HepG2 (cell line): Measurements from ENCODE around the gene LSM2. TPM values are rescaled to one million over a fixed set of nuclear protein-coding genes. Genes with fewer than 3 reads are reported as not detected.

ENCODE experiments used
- CHD4 ChIP-seq: fragments of 200-600 bp; sonication (generic); IDR thresholded peaks from 2 replicates; pipeline ENCODE4 v1.7.0; 2017; ENCODE audit warnings: mild to moderate bottlenecking, low read length, borderline replicate concordance
- DMTF1 ChIP-seq: sonication (generic); formaldehyde crosslinking; IDR thresholded peaks from 2 replicates; pipeline ENCODE4 v1.4.0; 2020; ENCODE audit warnings: mild to moderate bottlenecking, missing genetic modification reagents
- ERF ChIP-seq: IDR thresholded peaks from 2 replicates; pipeline ENCODE4 v1.6.1; 2018; ENCODE audit warnings: missing biosample characterization, missing genetic modification reagents
- HDAC1 ChIP-seq: sonication (generic); formaldehyde crosslinking; IDR thresholded peaks from 2 replicates; pipeline ENCODE4 v1.5.1; 2020; ENCODE audit warnings: mild to moderate bottlenecking, missing genetic modification reagents
- HMG20A ChIP-seq: IDR thresholded peaks from 2 replicates; pipeline ENCODE4 v1.6.1; 2016; ENCODE audit warnings: borderline replicate concordance
- HNF1B ChIP-seq: sonication (generic); formaldehyde crosslinking; IDR thresholded peaks from 2 replicates; pipeline ENCODE4 v1.5.1; 2020; ENCODE audit warnings: mild to moderate bottlenecking, moderate library complexity, missing genetic modification reagents
- HOXA7 ChIP-seq: sonication (generic); formaldehyde crosslinking; IDR thresholded peaks from 2 replicates; pipeline ENCODE4 v1.8.1; 2022; ENCODE audit warnings: mild to moderate bottlenecking, missing genetic modification reagents, moderate library complexity
- KDM3A ChIP-seq: IDR thresholded peaks from 2 replicates; pipeline ENCODE4 v1.6.1; 2018; ENCODE audit warnings: low read depth, missing compliant biosample characterization
- NFYC ChIP-seq: IDR thresholded peaks from 2 replicates; pipeline ENCODE4 v1.6.1; 2016; ENCODE audit warnings: missing genetic modification reagents, missing compliant biosample characterization
- XBP1 ChIP-seq: sonication (generic); formaldehyde crosslinking; IDR thresholded peaks from 2 replicates; pipeline ENCODE4 v1.5.0; 2020; ENCODE audit warnings: missing genetic modification reagents
- ZBTB14 ChIP-seq: sonication (generic); formaldehyde crosslinking; IDR thresholded peaks from 2 replicates; pipeline ENCODE4 v1.4.0; 2020; ENCODE audit warnings: missing genetic modification reagents
- ZBTB42 ChIP-seq: sonication (generic); formaldehyde crosslinking; IDR thresholded peaks from 2 replicates; pipeline ENCODE4 v1.5.0; 2020; ENCODE audit warnings: mild to moderate bottlenecking, missing genetic modification reagents
- ZBTB43 ChIP-seq: sonication (generic); formaldehyde crosslinking; conservative IDR thresholded peaks from 2 replicates; pipeline ENCODE4 v1.4.0; 2020; ENCODE audit warnings: missing genetic modification reagents
- ZNF235 ChIP-seq: sonication (generic); formaldehyde crosslinking; IDR thresholded peaks from 2 replicates; pipeline ENCODE4 v1.8.1; 2023; ENCODE audit warnings: mild to moderate bottlenecking, missing genetic modification reagents, borderline replicate concordance
- ZNF446 ChIP-seq: sonication (generic); formaldehyde crosslinking; IDR thresholded peaks from 2 replicates; pipeline ENCODE4 v1.5.0; 2020; ENCODE audit warnings: mild to moderate bottlenecking, missing genetic modification reagents
- ZNF510 ChIP-seq: sonication (generic); formaldehyde crosslinking; IDR thresholded peaks from 2 replicates; pipeline ENCODE4 v1.4.0; 2020; ENCODE audit warnings: low read depth, mild to moderate bottlenecking, missing genetic modification reagents
- polyA plus RNA-seq, 8 experiments: library from polyadenylated mRNA; depleted of rRNA in 3 of 8; stranded (reverse) in 7 of 8; unstranded in 1 of 8; fragments of >200 nt; fragmentation: Illumina TruSeq in 4 of 8; extraction: Trizol in 4 of 8; gene quantifications; 2 replicates each; pipeline versions ENCODE4 v1.2.1 to v1.2.3, GENCODE V29; 2011 to 2016; ENCODE audit warnings: low read depth in 4 of 8, missing spikeins in 1 of 8, mixed read lengths in 1 of 8; ENCODE audit not compliant: insufficient read depth in 1 of 8
- total RNA-seq, 5 experiments: library from RNA; depleted of rRNA; stranded (reverse); fragments of >200 nt; fragmentation: Illumina TruSeq; extraction: Trizol; gene quantifications; 2 replicates each; pipeline ENCODE4 v1.2.3, GENCODE V29; 2016; ENCODE audit warnings: low read depth in 1 of 5
- TF ChIP-seq, protein P1 (sequence below): sonication (generic); formaldehyde crosslinking; IDR thresholded peaks from 2 replicates; pipeline ENCODE4 v1.5.0; 2020; ENCODE audit warnings: missing genetic modification reagents
- TF ChIP-seq, protein P2 (sequence below): sonication (generic); formaldehyde crosslinking; IDR thresholded peaks from 2 replicates; pipeline ENCODE4 v1.5.0; 2020; ENCODE audit warnings: mild to moderate bottlenecking, missing genetic modification reagents

LSM2 gene
- total and polyA plus RNA-seq, 2 of the 13 experiments (the other 11 are each of a cell fraction or from before 2014, with no cell fraction given), result 69.4 to 90.5 TPM

DNA sequence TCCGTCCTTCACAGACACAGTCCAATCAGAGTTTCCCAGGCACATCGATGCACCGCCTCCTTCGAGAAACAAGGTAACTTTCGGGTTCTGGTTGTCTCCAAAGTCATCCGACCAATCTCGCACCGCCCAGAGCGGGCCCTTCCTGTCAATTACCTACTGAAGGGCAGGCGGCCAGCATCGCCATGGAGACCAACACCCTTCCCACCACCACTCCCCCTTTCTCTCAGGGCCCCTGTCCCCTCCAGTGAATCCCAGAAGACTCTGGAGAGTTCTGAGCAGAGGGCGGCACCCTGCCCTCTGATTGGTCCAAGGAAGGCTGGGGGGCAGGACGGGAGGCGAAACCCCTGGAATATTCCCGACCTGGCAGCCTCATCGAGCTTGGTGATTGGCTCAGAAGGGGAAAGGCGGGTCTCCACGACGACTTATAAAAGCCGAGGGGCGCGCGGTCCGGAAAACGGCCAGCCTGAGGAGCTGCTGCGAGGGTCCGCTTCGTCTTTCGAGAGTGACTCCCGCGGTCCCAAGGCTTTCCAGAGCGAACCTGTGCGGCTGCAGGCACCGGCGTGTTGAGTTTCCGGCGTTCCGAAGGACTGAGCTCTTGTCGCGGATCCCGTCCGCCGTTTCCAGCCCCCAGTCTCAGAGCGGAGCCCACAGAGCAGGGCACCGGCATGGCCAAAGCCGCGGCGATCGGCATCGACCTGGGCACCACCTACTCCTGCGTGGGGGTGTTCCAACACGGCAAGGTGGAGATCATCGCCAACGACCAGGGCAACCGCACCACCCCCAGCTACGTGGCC lies 20.7 kb upstream of the LSM2 start, which contains the start of gene HSPA1B (continued):
- 0 out of 2 replicates have a peak, but pooled peaks have one; percentile 38 for TF ChIP-seq ZBTB43
- no peak for TF ChIP-seq ZBTB14
- TF ChIP-seq NFYC (CRISPR knock-in tag), result peak; percentile 89
- peak; percentile 76 for TF ChIP-seq ERF
- peak; percentile 48; the same call in 1 of the 2 replicates for TF ChIP-seq KDM3A (CRISPR knock-in tag)
- TF ChIP-seq, protein P1, sequence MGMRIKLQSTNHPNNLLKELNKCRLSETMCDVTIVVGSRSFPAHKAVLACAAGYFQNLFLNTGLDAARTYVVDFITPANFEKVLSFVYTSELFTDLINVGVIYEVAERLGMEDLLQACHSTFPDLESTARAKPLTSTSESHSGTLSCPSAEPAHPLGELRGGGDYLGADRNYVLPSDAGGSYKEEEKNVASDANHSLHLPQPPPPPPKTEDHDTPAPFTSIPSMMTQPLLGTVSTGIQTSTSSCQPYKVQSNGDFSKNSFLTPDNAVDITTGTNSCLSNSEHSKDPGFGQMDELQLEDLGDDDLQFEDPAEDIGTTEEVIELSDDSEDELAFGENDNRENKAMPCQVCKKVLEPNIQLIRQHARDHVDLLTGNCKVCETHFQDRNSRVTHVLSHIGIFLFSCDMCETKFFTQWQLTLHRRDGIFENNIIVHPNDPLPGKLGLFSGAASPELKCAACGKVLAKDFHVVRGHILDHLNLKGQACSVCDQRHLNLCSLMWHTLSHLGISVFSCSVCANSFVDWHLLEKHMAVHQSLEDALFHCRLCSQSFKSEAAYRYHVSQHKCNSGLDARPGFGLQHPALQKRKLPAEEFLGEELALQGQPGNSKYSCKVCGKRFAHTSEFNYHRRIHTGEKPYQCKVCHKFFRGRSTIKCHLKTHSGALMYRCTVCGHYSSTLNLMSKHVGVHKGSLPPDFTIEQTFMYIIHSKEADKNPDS (CRISPR knock-in tag), result no peak
- TF ChIP-seq HDAC1, result peak; percentile 75
- peak; percentile 77 for TF ChIP-seq HNF1B (CRISPR knock-in tag)
- peak; percentile 74; the same call in 1 of the 2 replicates for TF ChIP-seq XBP1 (CRISPR knock-in tag)
- TF ChIP-seq HOXA7 (CRISPR knock-in tag), result no peak
- no peak for TF ChIP-seq DMTF1 (CRISPR knock-in tag)
- peak; percentile 89; the same call in 1 of the 2 replicates for TF ChIP-seq ZBTB42
- TF ChIP-seq, protein P2, sequence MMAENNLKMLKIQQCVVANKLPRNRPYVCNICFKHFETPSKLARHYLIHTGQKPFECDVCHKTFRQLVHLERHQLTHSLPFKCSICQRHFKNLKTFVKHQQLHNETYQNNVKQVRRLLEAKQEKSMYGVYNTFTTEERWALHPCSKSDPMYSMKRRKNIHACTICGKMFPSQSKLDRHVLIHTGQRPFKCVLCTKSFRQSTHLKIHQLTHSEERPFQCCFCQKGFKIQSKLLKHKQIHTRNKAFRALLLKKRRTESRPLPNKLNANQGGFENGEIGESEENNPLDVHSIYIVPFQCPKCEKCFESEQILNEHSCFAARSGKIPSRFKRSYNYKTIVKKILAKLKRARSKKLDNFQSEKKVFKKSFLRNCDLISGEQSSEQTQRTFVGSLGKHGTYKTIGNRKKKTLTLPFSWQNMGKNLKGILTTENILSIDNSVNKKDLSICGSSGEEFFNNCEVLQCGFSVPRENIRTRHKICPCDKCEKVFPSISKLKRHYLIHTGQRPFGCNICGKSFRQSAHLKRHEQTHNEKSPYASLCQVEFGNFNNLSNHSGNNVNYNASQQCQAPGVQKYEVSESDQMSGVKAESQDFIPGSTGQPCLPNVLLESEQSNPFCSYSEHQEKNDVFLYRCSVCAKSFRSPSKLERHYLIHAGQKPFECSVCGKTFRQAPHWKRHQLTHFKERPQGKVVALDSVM (CRISPR knock-in tag), result peak; percentile 36; the same call in 1 of the 2 replicates
- no peak for TF ChIP-seq ZNF510 (CRISPR knock-in tag)
- no peak for TF ChIP-seq CHD4
- no peak for TF ChIP-seq ZNF446 (CRISPR knock-in tag)
- TF ChIP-seq ZNF235 (CRISPR knock-in tag), result no peak
- no peak for TF ChIP-seq HMG20A (CRISPR knock-in tag)
